A549 (cell line): ENCODE data around the gene GNRHR.

Source experiments
- CTCF ChIP-seq: fragments of >200 bp; sonication (Bioruptor Twin); formaldehyde crosslinking; IDR thresholded peaks from 3 replicates; pipeline ENCODE4 v1.5.1; 2016
- ELK1 ChIP-seq: fragments of 150-350 bp; IDR thresholded peaks from 2 replicates; pipeline ENCODE4 v1.6.1; 2014; ENCODE audit warnings: low read depth, mild to moderate bottlenecking, low read length
- EP300 ChIP-seq, 2 experiments: fragments of >200 bp; sonication (Bioruptor Twin); formaldehyde crosslinking; IDR thresholded peaks; 2 replicates in 1 of 2; 3 replicates in 1 of 2; pipeline ENCODE4 v1.6.1; 2016 to 2017
- HOXA7 ChIP-seq: fragments of 250-450 bp; sonication (Bioruptor Pico); IDR thresholded peaks from 2 replicates; pipeline ENCODE4 v1.5.0; 2020; ENCODE audit warnings: mild to moderate bottlenecking, moderate library complexity
- JUN ChIP-seq, 2 experiments: fragments of >200 bp; sonication (Bioruptor Twin); formaldehyde crosslinking; IDR thresholded peaks; 2 replicates in 1 of 2; 3 replicates in 1 of 2; pipeline ENCODE4 v1.6.1; 2016 to 2017
- MAZ ChIP-seq: fragments of 150-350 bp; IDR thresholded peaks from 2 replicates; pipeline ENCODE4 v1.6.1; 2014; ENCODE audit warnings: antibody characterized with exemption, low read depth, low read length, borderline replicate concordance
- NFE2L2 ChIP-seq: fragments of 150-350 bp; conservative IDR thresholded peaks from 2 replicates; pipeline ENCODE4 v1.6.1; 2014; ENCODE audit warnings: low read length
- PBX3 ChIP-seq: IDR thresholded peaks from 2 replicates; pipeline ENCODE4 v1.6.1; 2012
- POLR2A ChIP-seq: IDR thresholded peaks from 2 replicates; pipeline ENCODE4 v1.6.1; 2012; ENCODE audit warnings: mild to moderate bottlenecking, low read length
- RAD21 ChIP-seq, 2 experiments: fragments of >200 bp in 1 of 2; sonication (Bioruptor Twin) in 1 of 2; formaldehyde crosslinking in 1 of 2; IDR thresholded peaks in 1 of 2; conservative IDR thresholded peaks in 1 of 2; 2 replicates in 1 of 2; 3 replicates in 1 of 2; pipeline ENCODE4 v1.6.1; 2012 to 2018; ENCODE audit warnings: inconsistent platforms in 1 of 2
- REST ChIP-seq: fragments of 200-600 bp; sonication (generic); IDR thresholded peaks from 2 replicates; pipeline ENCODE4 v1.6.1; 2016; ENCODE audit warnings: antibody characterized with exemption, mild to moderate bottlenecking, moderate library complexity
- RFX5 ChIP-seq: fragments of 450-650 bp; IDR thresholded peaks from 2 replicates; pipeline ENCODE4 v1.7.1; 2014; ENCODE audit warnings: antibody characterized with exemption, mild to moderate bottlenecking, moderate library complexity
- ZFP36 ChIP-seq: fragments of 450-650 bp; IDR thresholded peaks from 2 replicates; pipeline ENCODE4 v1.6.1; 2014; ENCODE audit warnings: borderline replicate concordance; ENCODE audit not compliant: partially characterized antibody

- TF ChIP-seq EP300 (IDR thresholded peaks at IDR 0.05) (no peak), REST (no peak), CTCF (no peak), RFX5 (no peak), MAZ (no peak), POLR2A (no peak), NFE2L2 (no peak), ELK1 (no peak), ZFP36 (no peak), PBX3 (no peak), JUN (IDR thresholded peaks at IDR 0.05) (no peak), HOXA7 (no peak), RAD21 (conservative IDR thresholded peaks at IDR 0.05 in 1 of 2, IDR thresholded peaks at IDR 0.05 in 1 of 2) (no peak)
Observed at GRCh38 chr4:67787311-67787710, 33.1 kb upstream of the GNRHR start.
